SK-N-SH treated with all-trans-retinoic acid at 6 μM for 48 hours (cell line): ENCODE data around the gene NCOA6.

Experiments used
- ATAC-seq: fragments of 200-7000 bp; cut with Tn5 transposase; 3 replicates; pipeline ENCODE4 v1.9.1; 2020; ENCODE audit warnings: mild to moderate bottlenecking, moderate library complexity
- ARNTL ChIP-seq: fragments of 450-650 bp; formaldehyde crosslinking; IDR thresholded peaks from 2 replicates; pipeline ENCODE4 v1.5.0; 2020; ENCODE audit warnings: low read depth, mild to moderate bottlenecking, moderate library complexity, borderline replicate concordance
- CREB5 ChIP-seq: fragments of 250-450 bp; sonication (Bioruptor Pico); IDR thresholded peaks from 2 replicates; pipeline ENCODE4 v1.5.1; 2020; ENCODE audit warnings: low read depth, mild to moderate bottlenecking, moderate library complexity
- CSDC2 ChIP-seq: fragments of 250-450 bp; sonication (Bioruptor Pico); IDR thresholded peaks from 2 replicates; pipeline ENCODE4 v1.5.0; 2020; ENCODE audit warnings: mild to moderate bottlenecking, moderate library complexity
- CSRNP3 ChIP-seq: fragments of 250-450 bp; sonication (Bioruptor Pico); IDR thresholded peaks from 2 replicates; pipeline ENCODE4 v1.5.1; 2021; ENCODE audit warnings: mild to moderate bottlenecking, moderate library complexity
- GLIS3 ChIP-seq: fragments of 250-450 bp; sonication (Bioruptor Pico); IDR thresholded peaks from 2 replicates; pipeline ENCODE4 v1.5.0; 2020; ENCODE audit warnings: mild to moderate bottlenecking, moderate library complexity
- ISL1 ChIP-seq: fragments of 250-450 bp; sonication (Bioruptor Pico); IDR thresholded peaks from 2 replicates; pipeline ENCODE4 v2.1.2; 2022; ENCODE audit warnings: mild to moderate bottlenecking, moderate library complexity
- OSR1 ChIP-seq: fragments of 250-450 bp; sonication (Bioruptor Pico); IDR thresholded peaks from 2 replicates; pipeline ENCODE4 v1.8.0; 2022; ENCODE audit warnings: moderate library complexity, mild to moderate bottlenecking, inconsistent platforms
- PATZ1 ChIP-seq: fragments of 250-450 bp; sonication (Bioruptor Pico); IDR thresholded peaks from 2 replicates; pipeline ENCODE4 v1.8.0; 2020; ENCODE audit warnings: mild to moderate bottlenecking, moderate library complexity, borderline replicate concordance
- POU6F1 ChIP-seq: fragments of 250-450 bp; sonication (Bioruptor Pico); IDR thresholded peaks from 2 replicates; pipeline ENCODE4 v1.8.0; 2021; ENCODE audit warnings: low read depth, mild to moderate bottlenecking, moderate library complexity, borderline replicate concordance
- RARB ChIP-seq: fragments of 250-450 bp; sonication (Bioruptor Pico); IDR thresholded peaks from 2 replicates; pipeline ENCODE4 v1.8.0; 2021; ENCODE audit warnings: mild to moderate bottlenecking, moderate library complexity
- TCF4 ChIP-seq: fragments of 250-450 bp; sonication (Bioruptor Pico); IDR thresholded peaks from 2 replicates; pipeline ENCODE4 v1.8.0; 2021; ENCODE audit warnings: mild to moderate bottlenecking, moderate library complexity, borderline replicate concordance
- TOX ChIP-seq: fragments of 250-450 bp; sonication (Bioruptor Pico); IDR thresholded peaks from 2 replicates; pipeline ENCODE4 v1.8.0; 2021; ENCODE audit warnings: mild to moderate bottlenecking, moderate library complexity, borderline replicate concordance
- TSHZ2 ChIP-seq: fragments of 250-450 bp; sonication (Bioruptor Pico); IDR thresholded peaks from 2 replicates; pipeline ENCODE4 v1.5.0; 2020; ENCODE audit warnings: mild to moderate bottlenecking, moderate library complexity
- ZC3H10 ChIP-seq: fragments of 250-450 bp; sonication (Bioruptor Pico); IDR thresholded peaks from 2 replicates; pipeline ENCODE4 v1.5.1; 2021; ENCODE audit warnings: mild to moderate bottlenecking, moderate library complexity
- ZFP3 ChIP-seq: fragments of 250-450 bp; sonication (Bioruptor Pico); IDR thresholded peaks from 2 replicates; pipeline ENCODE4 v1.5.0; 2020; ENCODE audit warnings: mild to moderate bottlenecking, moderate library complexity
- ZFP30 ChIP-seq: fragments of 450-650 bp; formaldehyde crosslinking; IDR thresholded peaks from 2 replicates; pipeline ENCODE4 v1.5.0; 2022; ENCODE audit warnings: mild to moderate bottlenecking, moderate library complexity
- ZNF565 ChIP-seq: fragments of 450-650 bp; formaldehyde crosslinking; conservative IDR thresholded peaks from 2 replicates; pipeline ENCODE4 v1.5.0; 2020; ENCODE audit warnings: low read depth, mild to moderate bottlenecking, moderate library complexity
- ZNF70 ChIP-seq: fragments of 450-650 bp; formaldehyde crosslinking; IDR thresholded peaks from 2 replicates; pipeline ENCODE4 v1.5.0; 2020; ENCODE audit warnings: mild to moderate bottlenecking, moderate library complexity
- ZNF8 ChIP-seq: fragments of 450-650 bp; formaldehyde crosslinking; IDR thresholded peaks from 2 replicates; pipeline ENCODE4 v1.5.0; 2020; ENCODE audit warnings: mild to moderate bottlenecking, moderate library complexity

NCOA6 gene

GRCh38 chr20:34705008-34705396 is 120.4 kb downstream of the NCOA6 start:
- TF ChIP-seq TSHZ2 (CRISPR knock-in tag): 0 out of 2 replicates have a peak, but pooled peaks have one; percentile 2
- TF ChIP-seq OSR1 (CRISPR knock-in tag): no peak
- ATAC-seq: no peak

- TF ChIP-seq CSDC2 (CRISPR knock-in tag): no peak
- peak; percentile 17; the same call in 1 of the 2 replicates for TF ChIP-seq ZNF8 (CRISPR knock-in tag)
- no peak for TF ChIP-seq ZC3H10 (CRISPR knock-in tag)
- no peak for TF ChIP-seq OSR1 (CRISPR knock-in tag)
- TF ChIP-seq ZFP30 (CRISPR knock-in tag): no peak
- peak; percentile 61; the same call in 1 of the 2 replicates for TF ChIP-seq GLIS3 (CRISPR knock-in tag)
- no peak for TF ChIP-seq ISL1 (CRISPR knock-in tag)
- no peak for TF ChIP-seq ZFP3 (CRISPR knock-in tag)
- peak; percentile 47; the same call in 1 of the 2 replicates for TF ChIP-seq TCF4 (CRISPR knock-in tag)
- TF ChIP-seq POU6F1 (CRISPR knock-in tag): no peak
- no peak for TF ChIP-seq PATZ1 (CRISPR knock-in tag)
- no peak for TF ChIP-seq CREB5
- 0 out of 2 replicates have a peak, but pooled peaks have one; percentile 16 for TF ChIP-seq TSHZ2 (CRISPR knock-in tag)
- no peak for TF ChIP-seq ARNTL (CRISPR knock-in tag)
- 0 out of 2 replicates have a peak, but pooled peaks have one; percentile 48 for TF ChIP-seq ZNF70 (CRISPR knock-in tag)
- no peak for TF ChIP-seq TOX (CRISPR knock-in tag)
- TF ChIP-seq CSRNP3 (CRISPR knock-in tag): no peak
- TF ChIP-seq RARB (CRISPR knock-in tag): no peak
- no peak for TF ChIP-seq ZNF565
- peak; percentile 52 for ATAC-seq
Observed at GRCh38 chr20:34704177-34705007, 121.1 kb downstream of the NCOA6 start, which contains the start of gene TP53INP2. TSS of gene TP53INP2 (plus strand) at chr20:34704344. CDS start at chr20:34708740, 4,396 bp downstream.
